GM12878 (cell line): Measurements from ENCODE around the gene ANO6.

Experiments
- ATF7 ChIP-seq: fragments of 450-650 bp; IDR thresholded peaks from 2 replicates; pipeline ENCODE4 v1.6.1; 2016; ENCODE audit warnings: low read depth, mild to moderate bottlenecking
- CTCF ChIP-seq, 3 experiments: IDR thresholded peaks in 2 of 3; conservative IDR thresholded peaks in 1 of 3; 2 replicates each; pipeline ENCODE4 v1.5.1; 2011; ENCODE audit warnings: low read depth in 3 of 3, low read length in 3 of 3, mild to moderate bottlenecking in 3 of 3, control low read depth in 2 of 3, moderate library complexity in 2 of 3, inconsistent platforms in 1 of 3, mixed read lengths in 1 of 3; ENCODE audit not compliant: control insufficient read depth in 2 of 3, insufficient read depth in 1 of 3; ENCODE audit errors: extremely low read depth in 1 of 3
- DPF2 ChIP-seq: fragments of 450-650 bp; IDR thresholded peaks from 2 replicates; pipeline ENCODE4 v1.6.1; 2017; ENCODE audit warnings: mild to moderate bottlenecking
- MXI1 ChIP-seq: fragments of 150-350 bp; IDR thresholded peaks from 2 replicates; pipeline ENCODE4 v1.6.1; 2011; ENCODE audit warnings: low read depth, mild to moderate bottlenecking, inconsistent platforms, low read length, improper control_type of control experiment
- NFYB ChIP-seq: IDR thresholded peaks from 2 replicates; pipeline ENCODE4 v1.6.1; 2011; ENCODE audit warnings: low read depth, mild to moderate bottlenecking, low read length, improper control_type of control experiment, moderate library complexity; ENCODE audit not compliant: insufficient read depth
- NR2C1 ChIP-seq: fragments of 450-650 bp; IDR thresholded peaks from 2 replicates; pipeline ENCODE4 v1.6.1; 2017; ENCODE audit warnings: antibody characterized with exemption, mild to moderate bottlenecking, moderate library complexity
- POLR2A ChIP-seq: IDR thresholded peaks from 2 replicates; pipeline ENCODE4 v1.6.1; 2011; ENCODE audit warnings: low read depth, mild to moderate bottlenecking, low read length
- PRDM15 ChIP-seq: fragments of 450-650 bp; formaldehyde crosslinking; IDR thresholded peaks from 2 replicates; pipeline ENCODE4 v1.4.0; 2020; ENCODE audit warnings: mild to moderate bottlenecking, moderate library complexity
- SMAD1 ChIP-seq: fragments of 450-650 bp; IDR thresholded peaks from 2 replicates; pipeline ENCODE4 v1.6.1; 2018; ENCODE audit warnings: mild to moderate bottlenecking, low read depth; ENCODE audit not compliant: partially characterized antibody

- TF ChIP-seq SMAD1: no peak
- TF ChIP-seq POLR2A: no peak
- no peak for TF ChIP-seq CTCF (IDR thresholded peaks at IDR 0.05 in 2 of 3, conservative IDR thresholded peaks at IDR 0.05 in 1 of 3; ENCODE audit: control insufficient read depth in 2 of 3, extremely low read depth in 1 of 3, insufficient read depth in 1 of 3, low read depth in 3 of 3, low read length in 3 of 3)
- no peak for TF ChIP-seq NFYB
- no peak for TF ChIP-seq PRDM15 (CRISPR knock-in tag)
- TF ChIP-seq NR2C1: no peak
- no peak for TF ChIP-seq MXI1
- no peak for TF ChIP-seq ATF7
- no peak for TF ChIP-seq DPF2
Measured at GRCh38 chr12:45439039-45439438, 223.1 kb downstream of the ANO6 start.
